SK-N-SH (cell line): ENCODE data around the gene ANKRD52. TPM values are rescaled to one million over a fixed set of nuclear protein-coding genes. Genes with fewer than 3 reads are reported as not detected.

Source experiments
- CTCF ChIA-PET: fragments of 300-600, 350-600 bp; formaldehyde crosslinking; extraction: SDS; loops from one replicate; lab custom pipeline; 2021; lab: Yijun Ruan, JAX
- POLR2A ChIA-PET: fragments of 350-600 bp; sonication (Branson Sonifier 250); formaldehyde crosslinking; extraction: SDS; loops from one replicate; lab custom pipeline; 2020; ENCODE audit warnings: antibody characterized with exemption, inconsistent platforms; lab: Yijun Ruan, JAX
- DNase-seq: peaks from one replicate; pipeline ENCODE4 v3.0.0; 2012
- H2AFZ ChIP-seq: fragments of 200-600 bp; sonication (generic); 2 replicates; pipeline ENCODE4 v1.8.1; 2016; ENCODE audit warnings: antibody characterized with exemption, mild to moderate bottlenecking, low read depth
- H3F3A ChIP-seq: fragments of 200-600 bp; sonication (generic); replicated peaks from 2 replicates; pipeline ENCODE3; 2016; ENCODE audit warnings: antibody characterized with exemption, mild to moderate bottlenecking; ENCODE audit not compliant: insufficient read depth
- H3K27ac ChIP-seq, 2 experiments: fragments of 200-500 bp in 1 of 2; fragments of 200-600 bp in 1 of 2; sonication (Bioruptor generic) in 1 of 2; sonication (generic), shearing (Covaris generic) in 1 of 2; 2 replicates each; pipeline versions ENCODE4 v1.5.1 to v1.6.1; 2014 to 2016; ENCODE audit warnings: low read depth in 2 of 2, inconsistent platforms in 1 of 2, low read length in 1 of 2, mild to moderate bottlenecking in 1 of 2, mixed read lengths in 1 of 2
- H3K27me3 ChIP-seq: fragments of 200-600 bp; sonication (generic), shearing (Covaris generic); 2 replicates; pipeline ENCODE4 v1.6.1; 2016; ENCODE audit warnings: mixed run types; ENCODE audit not compliant: insufficient read depth
- H3K36me3 ChIP-seq, 2 experiments: fragments of 200-500 bp in 1 of 2; fragments of 200-600 bp in 1 of 2; sonication (Bioruptor generic) in 1 of 2; sonication (generic) in 1 of 2; replicated peaks in 1 of 2; 2 replicates each; pipeline versions ENCODE3 to v1.5.1; 2014 to 2016; ENCODE audit warnings: low read length in 1 of 2, mild to moderate bottlenecking in 1 of 2; ENCODE audit not compliant: insufficient read depth in 2 of 2, control insufficient read depth in 1 of 2
- H3K4me1 ChIP-seq, 2 experiments: fragments of 200-500 bp in 1 of 2; fragments of 200-600 bp in 1 of 2; sonication (Bioruptor generic) in 1 of 2; sonication (generic), shearing (Covaris generic) in 1 of 2; 2 replicates each; pipeline versions ENCODE4 v1.5.1 to v1.6.1; 2014 to 2016; ENCODE audit warnings: low read depth in 1 of 2, low read length in 1 of 2, mixed run types in 1 of 2; ENCODE audit not compliant: insufficient read depth in 2 of 2, control insufficient read depth in 1 of 2
- H3K4me2 ChIP-seq: fragments of 200-600 bp; sonication (generic), shearing (Covaris generic); 2 replicates; pipeline ENCODE4 v1.6.1; 2017; ENCODE audit warnings: mixed run types
- H3K4me3 ChIP-seq, 2 experiments: fragments of 200-500 bp in 1 of 2; fragments of 200-600 bp in 1 of 2; sonication (Bioruptor generic) in 1 of 2; sonication (generic), shearing (Covaris generic) in 1 of 2; 2 replicates each; pipeline versions ENCODE4 v1.5.1 to v1.8.1; 2014 to 2016; ENCODE audit warnings: low read depth in 2 of 2, inconsistent platforms in 1 of 2, low read length in 1 of 2, mild to moderate bottlenecking in 1 of 2, mixed read lengths in 1 of 2, moderate library complexity in 1 of 2
- H3K79me2 ChIP-seq: fragments of 200-600 bp; sonication (generic); 2 replicates; pipeline ENCODE4 v1.8.1; 2017; ENCODE audit warnings: mild to moderate bottlenecking; ENCODE audit not compliant: insufficient read depth
- H3K9ac ChIP-seq: fragments of 200-600 bp; sonication (generic); 2 replicates; pipeline ENCODE4 v1.6.1; 2017; ENCODE audit warnings: mixed run types
- H3K9me2 ChIP-seq: fragments of 200-600 bp; sonication (generic); 2 replicates; pipeline ENCODE4 v1.6.1; 2017; ENCODE audit warnings: mixed run types
- H3K9me3 ChIP-seq: fragments of 200-600 bp; sonication (generic); 2 replicates; pipeline ENCODE4 v1.6.1; 2017; ENCODE audit warnings: mixed run types, mild to moderate bottlenecking, moderate library complexity
- H4K20me1 ChIP-seq: fragments of 200-600 bp; sonication (generic); 2 replicates; pipeline ENCODE4 v1.6.1; 2017; ENCODE audit warnings: mild to moderate bottlenecking, mixed run types; ENCODE audit not compliant: insufficient read depth
- CHD2 ChIP-seq: fragments of 150-350 bp; IDR thresholded peaks from 2 replicates; pipeline ENCODE4 v1.6.1; 2018; ENCODE audit warnings: low read length; ENCODE audit not compliant: partially characterized antibody
- CTCF ChIP-seq: fragments of 200-600 bp; sonication (generic); IDR thresholded peaks from 2 replicates; pipeline ENCODE4 v1.6.1; 2017; ENCODE audit warnings: antibody characterized with exemption, mild to moderate bottlenecking, moderate library complexity
- EZH2phosphoT487 ChIP-seq: fragments of 200-600 bp; sonication (generic); IDR thresholded peaks from 2 replicates; pipeline ENCODE4 v1.6.1; 2017; ENCODE audit warnings: low read depth, mixed run types, mild to moderate bottlenecking, antibody characterized with exemption, moderate library complexity, borderline replicate concordance
- FOSL2 ChIP-seq: IDR thresholded peaks from 2 replicates; pipeline ENCODE4 v1.4.0; 2012; ENCODE audit warnings: low read depth, mild to moderate bottlenecking, moderate library complexity, borderline replicate concordance
- FOXJ3 ChIP-seq: sonication (generic); formaldehyde crosslinking; IDR thresholded peaks from 2 replicates; pipeline ENCODE4 v1.5.1; 2020; ENCODE audit warnings: mild to moderate bottlenecking, missing genetic modification reagents
- MAX ChIP-seq: IDR thresholded peaks from 2 replicates; pipeline ENCODE4 v1.4.0; 2012; ENCODE audit warnings: low read depth
- MEF2A ChIP-seq: IDR thresholded peaks from 2 replicates; pipeline ENCODE4 v1.4.0; 2012; ENCODE audit warnings: low read depth, borderline replicate concordance
- NRF1 ChIP-seq: IDR thresholded peaks from 2 replicates; pipeline ENCODE4 v1.6.1; 2012; ENCODE audit warnings: low read depth, mild to moderate bottlenecking, low read length
- PBX3 ChIP-seq: IDR thresholded peaks from 2 replicates; pipeline ENCODE4; 2012
- RCOR1 ChIP-seq: fragments of 150-350 bp; IDR thresholded peaks from 2 replicates; pipeline ENCODE4 v1.6.1; 2017; ENCODE audit warnings: antibody characterized with exemption, low read length
- RFX5 ChIP-seq: IDR thresholded peaks from 2 replicates; pipeline ENCODE4 v1.6.1; 2012; ENCODE audit warnings: mild to moderate bottlenecking, improper control_type of control experiment, low read length
- SIN3A ChIP-seq: IDR thresholded peaks from 2 replicates; pipeline ENCODE4 v1.6.1; 2012; ENCODE audit warnings: low read depth, mild to moderate bottlenecking, low read length, moderate library complexity, borderline replicate concordance
- SMC3 ChIP-seq: IDR thresholded peaks from 2 replicates; pipeline ENCODE4 v1.6.1; 2012; ENCODE audit warnings: low read depth, low read length, improper control_type of control experiment
- TEAD4 ChIP-seq: IDR thresholded peaks from 2 replicates; pipeline ENCODE4 v1.4.0; 2012; ENCODE audit warnings: mild to moderate bottlenecking, borderline replicate concordance; ENCODE audit not compliant: insufficient read depth
- ZBTB33 ChIP-seq: IDR thresholded peaks from 2 replicates; pipeline ENCODE4 v1.4.0; 2012; ENCODE audit warnings: low read depth, borderline replicate concordance
- WGBS: methylation state at CpG from one replicate; pipeline ENCODE4 v1.1.6; 2017; ENCODE audit warnings: low lambda C conversion rate; 5-methylcytosine and 5-hydroxymethylcytosine counted together
- polyA plus RNA-seq, 3 experiments: library from polyadenylated mRNA; depleted of rRNA; stranded (reverse); fragments of >200 nt; gene quantifications; 2 replicates each; pipeline ENCODE4 v1.2.3, GENCODE V29; 2012

The ANKRD52 gene
- polyA plus RNA-seq, 1 of the 3 experiments (the other 2 are of a cell fraction) = 23.4 TPM

GRCh38 chr12:56189099-56189917 lies 68.9 kb downstream of the ANKRD52 start, which contains the start of gene SMARCC2 (continued):
- peak; percentile 32; the same call in 1 of the 2 replicates for TF ChIP-seq RCOR1
- no peak for TF ChIP-seq TEAD4
- peak; percentile 38 for TF ChIP-seq CHD2
- no peak for TF ChIP-seq FOSL2
- no peak for TF ChIP-seq NRF1
- no peak; the same call in none of the 2 replicates for TF ChIP-seq PBX3

- TF ChIP-seq MEF2A (no peak), MAX (0 out of 2 replicates have a peak, but pooled peaks have one; percentile 7)
- TF ChIP-seq, all 33 proteins: peak for 1
- peak overlapping the region; percentile 77 to 91 for H3K4me3 ChIP-seq
- H4K20me1 ChIP-seq = peaks cover 8% of the 10 kb centered on the region
- peaks cover 8 to 13% of the 10 kb centered on the region in 2 experiments; a peak in 2 of 4 replicates for H3K4me1 ChIP-seq
- no peaks in the 10 kb centered on the region for H3K27me3 ChIP-seq
- H3K9ac ChIP-seq = peak overlapping the region; percentile 84
- peaks cover 18% of the 10 kb centered on the region for H3F3A ChIP-seq
- CTCF ChIA-PET = interaction anchor here (0.6 to 13.8 kb wide), 43 partner anchors 9 to 1417 kb away, joined by 3 to 272 read pairs (median 8); partner anchors contain the start of genes ANKRD52, COQ10A, ERBB3 and ESYT1
- H2AFZ ChIP-seq = no peak overlapping the region
- no peaks in the 10 kb centered on the region for H3K9me2 ChIP-seq
- DNase-seq = no peak
- peaks cover 22 to 31% of the 10 kb centered on the region in 2 experiments for H3K36me3 ChIP-seq
- POLR2A ChIA-PET = interaction anchor here (0.5 to 2.2 kb wide), 10 partner anchors 25 to 78 kb away, joined by 3 to 21 read pairs (median 5); partner anchors contain the start of genes ANKRD52, COQ10A, ESYT1 and MYL6
- 5% methylated on average over 4 of the region's 17 CpGs for WGBS
- peaks cover 51% of the 10 kb centered on the region for H3K79me2 ChIP-seq
- peak overlapping the region in 1 of 2 experiments; percentile 86; a peak in 3 of 4 replicates for H3K27ac ChIP-seq
- no peaks in the 10 kb centered on the region for H3K9me3 ChIP-seq
- peak overlapping the region; percentile 85 for H3K4me2 ChIP-seq
Measured at GRCh38 chr12:56188778-56189098, 69.4 kb downstream of the ANKRD52 start.

GRCh38 chr12:56188131-56188777 lies 69.9 kb downstream of the ANKRD52 start:
- peaks cover 13% of the 10 kb centered on the region for H3F3A ChIP-seq
- H3K9me3 ChIP-seq = no peaks in the 10 kb centered on the region
- H3K4me3 ChIP-seq = peak overlapping the region; percentile 77 to 91
- H2AFZ ChIP-seq = no peak overlapping the region
- ChIA-PET CTCF (interaction anchor here (0.6 to 13.8 kb wide), 22 partner anchors 9 to 1417 kb away, joined by 3 to 272 read pairs (median 10); partner anchors contain the start of genes ANKRD52, COQ10A, ESYT1 and MYL6B), POLR2A (interaction anchor here (0.5 to 2.2 kb wide), 9 partner anchors 20 to 116 kb away, joined by 3 to 11 read pairs (median 4); partner anchors contain the start of genes COQ10A, ESYT1, MYL6 and ZC3H10)
- H3K4me2 ChIP-seq = peak overlapping the region; percentile 85
- no peaks in the 10 kb centered on the region for H3K27me3 ChIP-seq
- H4K20me1 ChIP-seq = peaks cover 8% of the 10 kb centered on the region
- peak overlapping the region; percentile 84 for H3K9ac ChIP-seq
- peaks cover 26 to 36% of the 10 kb centered on the region in 2 experiments for H3K36me3 ChIP-seq
- H3K79me2 ChIP-seq = peaks cover 55% of the 10 kb centered on the region
- peaks cover 8 to 13% of the 10 kb centered on the region in 2 experiments; a peak in 2 of 4 replicates for H3K4me1 ChIP-seq
- DNase-seq = no peak
- peak overlapping the region in 1 of 2 experiments; percentile 86; a peak in 3 of 4 replicates for H3K27ac ChIP-seq
- WGBS = 16% methylated on average over 10 of the region's 10 CpGs
- H3K9me2 ChIP-seq = no peaks in the 10 kb centered on the region
- TF ChIP-seq CTCF (no peak), FOXJ3 (CRISPR knock-in tag) (no peak), ZBTB33 (no peak), CHD2 (no peak), SIN3A (no peak), SMC3 (no peak), RFX5 (no peak), EZH2phosphoT487 (no peak)
